Measurements from ENCODE around the gene INHBB.

INHBB gene

GRCh38 chr2:120346026-120346666 is at the start of gene INHBB:
Gene INHBB (plus strand): TSS chr2:120346136. CDS start chr2:120346189, 53 bp downstream.
- no peak within 1 kb of the TSS for H3K27ac Mint-ChIP-seq
- H3K4me1 Mint-ChIP-seq: peaks cover 34% of the 10 kb centered on the region
- no peak for TF ChIP-seq CTCF (IDR thresholded peaks at IDR 0.05; ENCODE audit: unreplicated experiment in 3 of 3)
- peak within 1 kb of the TSS; percentile 61 to 75 (median 74) for H3K4me3 Mint-ChIP-seq
- peaks cover 75% of the 10 kb centered on the region for H3K27me3 Mint-ChIP-seq (ENCODE audit: low read depth)
- H3K9me3 Mint-ChIP-seq: no peaks in the 10 kb centered on the region
- no peaks in the 10 kb centered on the region for H3K36me3 Mint-ChIP-seq (ENCODE audit: low read depth)

DNA sequence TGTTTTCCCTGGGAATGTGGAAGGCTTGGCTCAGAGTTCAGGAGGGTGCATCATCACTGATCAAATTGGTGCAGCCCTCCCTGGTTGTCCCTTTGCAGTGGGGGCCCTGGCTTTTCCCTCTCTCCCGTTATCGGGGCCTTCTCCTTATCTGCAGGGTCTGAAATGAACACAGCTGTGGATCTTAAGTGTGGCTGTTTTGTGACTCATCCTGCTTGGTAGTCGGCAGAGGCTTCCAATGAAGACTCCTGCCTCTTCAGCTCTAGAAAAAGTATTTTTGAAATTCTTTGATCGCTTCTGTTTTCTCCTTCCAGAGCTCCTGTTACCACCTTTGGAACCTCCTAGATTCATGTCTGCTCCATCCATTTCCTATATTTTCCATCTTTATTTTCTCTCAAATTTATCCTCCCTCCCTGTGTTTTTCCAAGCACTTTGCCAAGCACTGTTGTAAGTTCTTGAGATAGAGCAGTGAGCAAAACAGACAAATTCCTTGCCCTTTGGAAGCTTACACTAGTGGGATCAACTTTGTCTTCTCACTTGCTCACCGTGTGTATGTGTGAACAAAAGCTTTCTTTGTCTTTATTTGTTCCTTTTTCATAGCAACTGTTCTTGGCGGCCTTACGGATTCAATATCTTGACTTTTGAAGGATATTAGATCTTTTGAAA is 47.6 kb upstream of the INHBB start:
- no peak for TF ChIP-seq CTCF (IDR thresholded peaks at IDR 0.05; ENCODE audit: unreplicated experiment in 3 of 3)
- Mint-ChIP-seq H3K4me1 (peaks cover 7% of the 10 kb centered on the region), H3K9me3 (no peaks in the 10 kb centered on the region), H3K27ac (no peak overlapping the region), H3K4me3 (no peak overlapping the region), H3K27me3 (ENCODE audit: low read depth) (no peaks in the 10 kb centered on the region), H3K36me3 (ENCODE audit: low read depth) (peaks cover 72% of the 10 kb centered on the region)

DNA sequence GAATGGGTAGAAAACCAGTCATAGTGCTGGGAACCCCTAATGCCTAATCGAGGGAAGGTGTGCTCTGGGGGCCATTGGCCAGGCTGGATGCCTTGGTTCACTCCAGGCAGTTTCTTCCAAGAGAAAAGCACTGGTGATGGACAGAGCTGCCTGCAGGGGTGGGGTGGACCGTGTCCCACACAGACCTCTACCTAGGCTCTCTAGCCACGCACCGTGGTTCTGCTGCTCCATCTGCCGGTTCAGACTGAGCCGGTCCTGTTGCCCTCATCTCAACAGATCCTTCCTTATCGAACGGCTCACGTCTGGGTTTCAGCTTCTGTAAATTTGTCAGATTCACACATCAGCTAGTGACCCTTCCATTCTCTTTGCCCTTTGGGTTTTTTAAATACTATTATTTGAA is 46.9 kb upstream of the INHBB start:
- no peak overlapping the region for H3K27ac Mint-ChIP-seq
- H3K4me3 Mint-ChIP-seq: no peak overlapping the region
- peaks cover 3% of the 10 kb centered on the region for H3K27me3 Mint-ChIP-seq (ENCODE audit: low read depth)
- peaks cover 2% of the 10 kb centered on the region for H3K4me1 Mint-ChIP-seq
- peaks cover 69% of the 10 kb centered on the region for H3K36me3 Mint-ChIP-seq (ENCODE audit: low read depth)
- TF ChIP-seq CTCF (IDR thresholded peaks at IDR 0.05; ENCODE audit: unreplicated experiment in 3 of 3): no peak
- H3K9me3 Mint-ChIP-seq: no peaks in the 10 kb centered on the region

- no peak overlapping the region for H3K27ac Mint-ChIP-seq
- no peaks in the 10 kb centered on the region for H3K9me3 Mint-ChIP-seq
- no peak for TF ChIP-seq CTCF (IDR thresholded peaks at IDR 0.05; ENCODE audit: unreplicated experiment in 3 of 3)
- no peaks in the 10 kb centered on the region for H3K4me1 Mint-ChIP-seq
- peaks cover 63% of the 10 kb centered on the region for H3K36me3 Mint-ChIP-seq (ENCODE audit: low read depth)
- peaks cover 3% of the 10 kb centered on the region for H3K27me3 Mint-ChIP-seq (ENCODE audit: low read depth)
- no peak overlapping the region for H3K4me3 Mint-ChIP-seq
These were observed 46.4 kb upstream of the INHBB start for GRCh38 chr2:120299561-120299960.

DNA sequence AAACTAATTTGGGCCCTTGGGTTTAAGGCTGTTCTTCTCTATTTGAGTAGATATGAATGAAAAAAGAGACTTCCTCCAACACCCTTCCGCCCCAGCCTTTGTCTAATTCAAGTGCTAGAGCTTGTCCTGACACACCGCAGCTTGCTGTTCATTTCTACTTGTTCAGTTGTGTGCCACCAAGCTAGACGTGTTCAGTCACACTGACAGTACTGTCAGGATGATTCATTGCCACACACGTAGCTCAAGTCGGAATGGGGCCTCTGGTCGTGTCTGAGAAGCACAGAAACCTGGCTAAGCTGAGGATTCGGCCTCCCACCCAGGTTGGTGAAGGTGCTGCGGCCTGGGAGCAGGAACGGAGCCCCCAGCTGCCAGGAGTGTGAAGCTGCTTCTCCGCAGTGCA is 45.6 kb upstream of the INHBB start:
- Mint-ChIP-seq H3K4me1 (no peaks in the 10 kb centered on the region), H3K9me3 (no peaks in the 10 kb centered on the region), H3K27me3 (ENCODE audit: low read depth) (peaks cover 3% of the 10 kb centered on the region), H3K36me3 (ENCODE audit: low read depth) (peaks cover 62% of the 10 kb centered on the region), H3K27ac (no peak overlapping the region), H3K4me3 (no peak overlapping the region)
- TF ChIP-seq CTCF (IDR thresholded peaks at IDR 0.05; ENCODE audit: unreplicated experiment in 3 of 3): no peak

DNA sequence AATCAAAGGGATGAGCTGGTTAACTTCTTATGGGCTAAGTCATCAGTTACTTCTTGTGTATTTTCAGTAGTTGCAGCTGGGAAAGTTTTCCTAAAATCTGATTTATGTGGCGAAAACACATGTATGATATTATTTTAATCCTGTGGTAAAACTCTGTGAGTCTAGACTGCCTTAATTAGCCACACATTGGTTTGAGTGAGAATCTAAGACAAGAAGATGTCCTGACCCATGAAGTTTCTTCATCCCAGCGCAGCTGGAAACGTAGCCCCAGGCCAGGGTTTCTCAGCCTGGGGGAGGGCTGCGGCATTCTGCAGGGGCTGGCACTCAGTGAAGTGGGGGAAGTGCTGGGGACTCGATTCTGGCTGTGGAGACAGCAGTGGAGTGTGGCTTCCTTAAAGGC is 44.7 kb upstream of the INHBB start:
- H3K9me3 Mint-ChIP-seq: no peaks in the 10 kb centered on the region
- no peak for TF ChIP-seq CTCF (IDR thresholded peaks at IDR 0.05; ENCODE audit: unreplicated experiment in 3 of 3)
- H3K27me3 Mint-ChIP-seq (ENCODE audit: low read depth): peaks cover 3% of the 10 kb centered on the region
- peaks cover 62% of the 10 kb centered on the region for H3K36me3 Mint-ChIP-seq (ENCODE audit: low read depth)
- no peak overlapping the region for H3K4me3 Mint-ChIP-seq
- no peak overlapping the region for H3K27ac Mint-ChIP-seq
- H3K4me1 Mint-ChIP-seq: no peaks in the 10 kb centered on the region
